Epithelial cell of esophagus (primary cell): ENCODE measurements around the gene MMEL1.

Experiments used
- DNase-seq: peaks from one replicate; pipeline ENCODE4 v3.0.0; 2010; ENCODE audit warnings: low read depth
- H3K4me3 ChIP-seq: 2 replicates; pipeline ENCODE4 v1.5.1; 2011; ENCODE audit warnings: mild to moderate bottlenecking, low read length, control low read depth
- CTCF ChIP-seq: IDR thresholded peaks from 2 replicates; pipeline ENCODE4 v1.5.1; 2011; ENCODE audit warnings: low read depth, mild to moderate bottlenecking, low read length, control low read depth, inconsistent platforms; ENCODE audit not compliant: insufficient read depth; ENCODE audit errors: missing control alignments

The MMEL1 gene

GRCh38 chr1:2606881-2607621 lies 25.8 kb downstream of the MMEL1 start:
- no peak for TF ChIP-seq CTCF
- no peak overlapping the region for H3K4me3 ChIP-seq
- DNase-seq: no peak

DNA sequence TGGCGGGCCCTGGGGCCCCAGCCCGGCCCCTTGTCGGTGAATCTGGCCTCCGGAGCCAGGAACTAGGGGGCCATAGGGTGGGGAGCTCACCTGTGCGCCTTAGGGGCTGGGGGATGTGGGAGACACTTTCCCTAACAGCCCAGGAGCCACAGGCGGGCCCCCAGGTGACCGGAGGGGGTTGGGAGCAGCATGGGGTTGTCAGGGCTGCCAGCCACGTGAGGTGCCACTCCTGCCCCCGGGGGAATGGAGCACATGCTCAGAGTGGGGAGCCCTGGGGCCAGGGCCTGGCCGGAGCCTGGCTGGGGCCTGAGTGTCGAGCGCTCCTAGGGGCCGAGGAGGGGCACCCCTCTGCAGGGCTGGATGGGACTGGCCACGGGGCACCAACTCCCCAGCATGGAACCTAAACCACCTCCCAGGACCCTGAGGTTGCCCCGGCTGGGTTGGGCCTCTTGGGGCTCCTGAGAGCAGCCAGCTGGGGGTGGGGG lies 26.4 kb downstream of the MMEL1 start:
- H3K4me3 ChIP-seq: no peak overlapping the region
- DNase-seq: no peak
- no peak for TF ChIP-seq CTCF

DNA sequence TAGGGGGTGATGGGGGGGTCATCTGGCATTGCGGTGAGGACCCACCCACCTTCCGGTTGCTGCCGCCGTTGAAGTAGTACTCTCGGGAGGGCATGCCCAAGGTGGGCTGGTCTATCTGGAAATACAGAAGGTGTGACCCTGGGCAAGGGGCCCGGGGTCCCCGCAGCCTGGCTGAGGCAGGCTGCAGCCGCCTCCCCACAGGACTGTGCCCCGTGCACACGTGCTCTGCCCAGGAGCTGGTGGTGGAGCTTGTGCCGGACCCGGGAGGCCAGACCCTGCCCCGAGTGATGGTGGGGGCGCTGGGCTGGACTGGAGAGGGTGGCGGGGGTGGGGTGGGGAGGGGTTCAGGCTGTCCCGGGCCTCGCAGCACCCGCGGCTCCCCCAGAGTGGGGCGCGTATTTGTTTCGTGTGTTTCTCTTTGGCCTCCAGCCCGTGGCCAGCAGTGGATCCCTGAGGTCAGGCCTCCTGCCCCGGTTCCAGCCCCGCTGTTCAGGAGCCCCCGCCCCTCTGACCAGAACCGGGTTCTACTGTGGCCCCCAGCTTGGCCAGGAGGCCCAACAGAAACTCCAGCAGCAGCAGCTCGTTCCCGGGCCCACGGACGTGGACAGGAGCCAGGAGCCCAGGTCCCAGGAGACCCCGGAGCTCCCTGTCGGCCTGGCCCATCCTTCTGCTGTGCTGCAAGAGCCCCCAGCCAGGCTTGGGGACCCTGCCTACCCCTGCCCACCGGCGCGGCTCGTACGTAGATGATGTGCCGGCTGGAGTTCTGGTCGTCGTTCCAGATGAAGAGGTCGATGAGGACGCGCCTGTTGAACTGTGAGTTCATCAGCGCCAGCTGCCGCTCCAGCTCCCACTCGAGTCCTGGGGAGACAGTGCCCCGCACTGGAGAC lies 27.1 kb downstream of the MMEL1 start:
- DNase-seq: no peak
- no peak overlapping the region for H3K4me3 ChIP-seq
- no peak for TF ChIP-seq CTCF

- DNase-seq: no peak
- TF ChIP-seq CTCF: no peak
- H3K4me3 ChIP-seq: no peak overlapping the region
These were observed 27.8 kb downstream of the MMEL1 start for GRCh38 chr1:2604844-2605508.

- TF ChIP-seq CTCF: no peak
- DNase-seq: no peak
- H3K4me3 ChIP-seq: no peak overlapping the region
These were observed 28.5 kb downstream of the MMEL1 start for GRCh38 chr1:2604156-2604843.

GRCh38 chr1:2603521-2604155 lies 29.2 kb downstream of the MMEL1 start:
- H3K4me3 ChIP-seq: no peak overlapping the region
- no peak for DNase-seq
- TF ChIP-seq CTCF: no peak
